Gastroesophageal sphincter (tissue), 3 donors: Measurements from ENCODE around the gene CYSTM1.

Source experiments
- CTCF ChIP-seq, 4 experiments: fragments of 200-600 bp in 2 of 4; fragments of 450-650 bp in 2 of 4; sonication (generic) in 1 of 4; IDR thresholded peaks; one replicate each; pipeline ENCODE4 v1.5.1; 2017 to 2019; ENCODE audit warnings: antibody characterized with exemption in 4 of 4, mild to moderate bottlenecking in 2 of 4, moderate library complexity in 2 of 4
- EP300 ChIP-seq: sonication (generic); formaldehyde crosslinking; IDR thresholded peaks from one replicate; pipeline ENCODE4 v1.6.1; 2017; ENCODE audit warnings: antibody characterized with exemption, mild to moderate bottlenecking
- POLR2A ChIP-seq, 2 donors: fragments of 450-650 bp; IDR thresholded peaks; one replicate each; pipeline ENCODE4 v1.6.1; 2017; ENCODE audit warnings: antibody characterized with exemption in 2 of 2, mild to moderate bottlenecking in 2 of 2, moderate library complexity in 1 of 2

GRCh38 chr5:140258016-140258415 lies 83.0 kb downstream of the CYSTM1 start:
- no peak for TF ChIP-seq CTCF (IDR thresholded peaks at IDR 0.05)
- no peak for TF ChIP-seq EP300
- TF ChIP-seq POLR2A (IDR thresholded peaks at IDR 0.05) = no peak
